ENCODE measurements around the gene ADPGK.

GRCh38 chr15:72749700-72750099 lies 33.9 kb downstream of the ADPGK start:
- TF ChIP-seq POLR2A (IDR thresholded peaks at IDR 0.05) (no peak), CTCF (IDR thresholded peaks at IDR 0.05) (no peak)

Measured in thyroid gland (tissue), 4 donors.